Measurements from ENCODE around the gene C10orf95.

DNA sequence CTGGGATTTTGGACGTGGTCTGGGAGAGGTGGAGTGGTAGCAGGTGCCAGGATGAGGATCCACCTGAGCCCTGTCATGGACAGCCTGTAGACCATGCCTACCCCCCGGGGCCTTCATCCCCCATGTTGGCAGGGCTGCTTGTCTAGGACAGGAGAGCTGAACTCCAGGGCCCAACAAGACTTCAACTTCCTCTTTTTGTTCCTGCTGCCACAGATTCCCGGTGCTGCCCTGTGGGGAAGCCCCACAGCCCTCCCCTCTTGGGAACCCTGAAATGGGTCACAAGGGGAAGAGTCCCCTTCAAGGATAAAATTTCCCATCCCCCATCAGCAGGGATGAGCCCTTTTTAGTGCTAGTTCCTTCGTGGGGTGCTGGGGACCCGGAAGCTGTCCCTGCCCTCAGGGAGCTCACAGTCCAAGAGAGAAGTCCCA is 17.7 kb downstream of the C10orf95 start:
- TF ChIP-seq, protein P1, sequence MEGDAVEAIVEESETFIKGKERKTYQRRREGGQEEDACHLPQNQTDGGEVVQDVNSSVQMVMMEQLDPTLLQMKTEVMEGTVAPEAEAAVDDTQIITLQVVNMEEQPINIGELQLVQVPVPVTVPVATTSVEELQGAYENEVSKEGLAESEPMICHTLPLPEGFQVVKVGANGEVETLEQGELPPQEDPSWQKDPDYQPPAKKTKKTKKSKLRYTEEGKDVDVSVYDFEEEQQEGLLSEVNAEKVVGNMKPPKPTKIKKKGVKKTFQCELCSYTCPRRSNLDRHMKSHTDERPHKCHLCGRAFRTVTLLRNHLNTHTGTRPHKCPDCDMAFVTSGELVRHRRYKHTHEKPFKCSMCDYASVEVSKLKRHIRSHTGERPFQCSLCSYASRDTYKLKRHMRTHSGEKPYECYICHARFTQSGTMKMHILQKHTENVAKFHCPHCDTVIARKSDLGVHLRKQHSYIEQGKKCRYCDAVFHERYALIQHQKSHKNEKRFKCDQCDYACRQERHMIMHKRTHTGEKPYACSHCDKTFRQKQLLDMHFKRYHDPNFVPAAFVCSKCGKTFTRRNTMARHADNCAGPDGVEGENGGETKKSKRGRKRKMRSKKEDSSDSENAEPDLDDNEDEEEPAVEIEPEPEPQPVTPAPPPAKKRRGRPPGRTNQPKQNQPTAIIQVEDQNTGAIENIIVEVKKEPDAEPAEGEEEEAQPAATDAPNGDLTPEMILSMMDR (tag by site-specific recombination; IDR thresholded peaks at IDR 0.05): no peak
- no peak for TF ChIP-seq HOXD13 (CRISPR knock-in tag; IDR thresholded peaks at IDR 0.05; ENCODE audit: borderline replicate concordance)
- TF ChIP-seq ZBTB1 (tag by site-specific recombination; IDR thresholded peaks at IDR 0.05): no peak
